Sigmoid colon (tissue), 7 donors: ENCODE data around the gene UBE2E1. TPM values are rescaled to one million over a fixed set of nuclear protein-coding genes. Genes with fewer than 3 reads are reported as not detected.

Experiments
- DNase-seq: peaks from one replicate; pipeline ENCODE4 v3.0.0-alpha.2; 2019
- H3K27ac ChIP-seq, 4 donors: fragments of 200-600 bp; sonication (generic); one replicate each; pipeline ENCODE4 v1.5.1; 2016 to 2019; ENCODE audit warnings: mild to moderate bottlenecking in 1 of 4
- H3K27me3 ChIP-seq, 3 donors: fragments of 200-600 bp; sonication (generic); one replicate each; pipeline ENCODE4 v1.5.1; 2019; ENCODE audit warnings: mild to moderate bottlenecking in 1 of 3
- H3K36me3 ChIP-seq, 4 donors: fragments of 200-600 bp; sonication (generic); one replicate each; pipeline ENCODE4 v1.5.1; 2016 to 2019
- H3K4me1 ChIP-seq, 4 donors: fragments of 200-600 bp; sonication (generic); one replicate each; pipeline ENCODE4 v1.5.1; 2017 to 2019
- H3K4me3 ChIP-seq, 4 donors: fragments of 200-600 bp; sonication (generic); one replicate each; pipeline ENCODE4 v1.5.1; 2017 to 2019; ENCODE audit warnings: mild to moderate bottlenecking in 2 of 4, moderate library complexity in 1 of 4
- H3K9me3 ChIP-seq, 4 donors: fragments of 200-600 bp in 3 of 4; sonication (generic) in 3 of 4; one replicate each; pipeline versions ENCODE4 v1.5.1 to v1.6.1; 2013 to 2019
- EP300 ChIP-seq, 4 donors: sonication (generic); formaldehyde crosslinking; IDR thresholded peaks; one replicate each; pipeline ENCODE4 v1.6.1; 2017; ENCODE audit warnings: antibody characterized with exemption in 4 of 4
- POLR2A ChIP-seq, 2 donors: fragments of 450-650 bp; IDR thresholded peaks; one replicate each; pipeline ENCODE4 v1.6.1; 2016; ENCODE audit warnings: antibody characterized with exemption in 2 of 2, mild to moderate bottlenecking in 2 of 2, moderate library complexity in 2 of 2
- POLR2AphosphoS5 ChIP-seq, 4 donors: sonication (generic); formaldehyde crosslinking; IDR thresholded peaks; one replicate each; pipeline ENCODE4 v1.6.1; 2017; ENCODE audit warnings: antibody characterized with exemption in 4 of 4
- WGBS, 2 donors: extraction: QIAGEN DNeasy Blood & Tissue Kit; methylation state at CpG; one replicate each; pipeline ENCODE4 v1.1.7; 2013; 5-methylcytosine and 5-hydroxymethylcytosine counted together
- intact Hi-C: fragments of 100-400 bp; cut with DNase I; formaldehyde crosslinking; loops from one replicate; pipeline ENCODE4 v1.15.1; 2023
- polyA plus RNA-seq, 3 donors: library from polyadenylated mRNA; stranded (reverse); fragments of 200-250 nt; gene quantifications; one replicate each; pipeline ENCODE4 v1.2.3, GENCODE V29; 2013
- total RNA-seq, 4 donors: library from RNA; depleted of rRNA; stranded (reverse); fragments of >200 nt; gene quantifications; one replicate each; pipeline ENCODE4 v1.1.0, GENCODE V29; 2016
- TF ChIP-seq, protein P1 (sequence below), 4 experiments: fragments of 450-650 bp in 3 of 4; fragments of 200-600 bp in 1 of 4; IDR thresholded peaks; one replicate each; pipeline ENCODE4 v1.5.1; 2016 to 2019; ENCODE audit warnings: antibody characterized with exemption in 4 of 4, mild to moderate bottlenecking in 3 of 4, moderate library complexity in 2 of 4
- donor health status: healthy with polysubstance abuse.
- donor health status: Bipolar disorder and iron deficiency.
- donor health status: healthy.

UBE2E1 gene
- total and polyA plus RNA-seq, 7 donors, result 61.4 to 145 (median 96.4) TPM

GRCh38 chr3:23829242-23829934 lies 23.6 kb downstream of the UBE2E1 start:
- Histone ChIP-seq H3K27me3 (no peaks in the 10 kb centered on the region), H3K9me3 (no peaks in the 10 kb centered on the region), H3K27ac (no peak overlapping the region), H3K4me3 (no peak overlapping the region), H3K4me1 (peaks cover 0 to 46% (median 17%) of the 10 kb centered on the region in 4 donors), H3K36me3 (no peaks in the 10 kb centered on the region)
- intact Hi-C loops, result no loop called here
- TF ChIP-seq POLR2A (IDR thresholded peaks at IDR 0.05) (no peak), EP300 (IDR thresholded peaks at IDR 0.05) (no peak), POLR2AphosphoS5 (IDR thresholded peaks at IDR 0.05) (no peak)
- TF ChIP-seq, protein P1, sequence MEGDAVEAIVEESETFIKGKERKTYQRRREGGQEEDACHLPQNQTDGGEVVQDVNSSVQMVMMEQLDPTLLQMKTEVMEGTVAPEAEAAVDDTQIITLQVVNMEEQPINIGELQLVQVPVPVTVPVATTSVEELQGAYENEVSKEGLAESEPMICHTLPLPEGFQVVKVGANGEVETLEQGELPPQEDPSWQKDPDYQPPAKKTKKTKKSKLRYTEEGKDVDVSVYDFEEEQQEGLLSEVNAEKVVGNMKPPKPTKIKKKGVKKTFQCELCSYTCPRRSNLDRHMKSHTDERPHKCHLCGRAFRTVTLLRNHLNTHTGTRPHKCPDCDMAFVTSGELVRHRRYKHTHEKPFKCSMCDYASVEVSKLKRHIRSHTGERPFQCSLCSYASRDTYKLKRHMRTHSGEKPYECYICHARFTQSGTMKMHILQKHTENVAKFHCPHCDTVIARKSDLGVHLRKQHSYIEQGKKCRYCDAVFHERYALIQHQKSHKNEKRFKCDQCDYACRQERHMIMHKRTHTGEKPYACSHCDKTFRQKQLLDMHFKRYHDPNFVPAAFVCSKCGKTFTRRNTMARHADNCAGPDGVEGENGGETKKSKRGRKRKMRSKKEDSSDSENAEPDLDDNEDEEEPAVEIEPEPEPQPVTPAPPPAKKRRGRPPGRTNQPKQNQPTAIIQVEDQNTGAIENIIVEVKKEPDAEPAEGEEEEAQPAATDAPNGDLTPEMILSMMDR (IDR thresholded peaks at IDR 0.05), result no peak
- whole genome bisulfite sequencing, 2 donors, result 66 to 72% methylated on average over 5 of the region's 5 CpGs
- DNase-seq, result no peak

DNA sequence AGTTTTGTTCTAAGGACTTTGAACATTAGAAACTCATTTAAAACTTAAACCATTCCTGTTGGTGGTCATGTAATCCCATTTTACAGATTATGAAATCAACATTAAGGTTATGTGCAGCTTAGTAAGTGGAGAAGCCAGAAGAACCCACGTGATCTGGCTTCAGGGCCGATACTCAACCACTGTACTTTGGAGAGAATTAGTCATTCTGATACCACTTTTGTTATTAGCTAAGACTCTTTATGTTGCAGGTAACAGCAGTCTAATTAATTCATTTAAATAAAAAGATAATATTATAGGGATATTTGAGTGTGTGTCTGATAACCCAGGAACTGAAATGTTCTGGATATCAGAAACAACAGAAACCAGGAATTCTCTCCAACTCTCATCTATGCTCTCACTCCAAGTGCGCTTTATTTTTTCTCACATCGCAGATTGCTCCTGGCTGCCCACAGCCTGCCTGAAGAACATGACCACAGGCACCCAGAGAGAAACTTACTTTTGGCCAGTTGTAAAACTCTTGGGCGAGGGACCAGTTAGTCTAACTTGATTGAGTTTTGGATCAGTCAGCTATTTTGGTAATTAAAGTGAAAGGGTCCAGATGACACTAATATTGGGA lies 25.2 kb downstream of the UBE2E1 start:
- WGBS, 2 donors, result 80 to 86% methylated on average over 5 of the region's 5 CpGs
- Histone ChIP-seq H3K36me3 (no peaks in the 10 kb centered on the region), H3K27me3 (no peaks in the 10 kb centered on the region), H3K4me3 (no peak overlapping the region), H3K27ac (no peak overlapping the region), H3K4me1 (peaks cover 0 to 43% (median 17%) of the 10 kb centered on the region in 4 donors), H3K9me3 (no peaks in the 10 kb centered on the region)
- TF ChIP-seq EP300 (IDR thresholded peaks at IDR 0.05) (no peak), POLR2A (IDR thresholded peaks at IDR 0.05) (no peak), POLR2AphosphoS5 (IDR thresholded peaks at IDR 0.05) (no peak)
- TF ChIP-seq, protein P1 (IDR thresholded peaks at IDR 0.05), result no peak
- intact Hi-C loops, result no loop called here
- DNase-seq, result no peak

DNA sequence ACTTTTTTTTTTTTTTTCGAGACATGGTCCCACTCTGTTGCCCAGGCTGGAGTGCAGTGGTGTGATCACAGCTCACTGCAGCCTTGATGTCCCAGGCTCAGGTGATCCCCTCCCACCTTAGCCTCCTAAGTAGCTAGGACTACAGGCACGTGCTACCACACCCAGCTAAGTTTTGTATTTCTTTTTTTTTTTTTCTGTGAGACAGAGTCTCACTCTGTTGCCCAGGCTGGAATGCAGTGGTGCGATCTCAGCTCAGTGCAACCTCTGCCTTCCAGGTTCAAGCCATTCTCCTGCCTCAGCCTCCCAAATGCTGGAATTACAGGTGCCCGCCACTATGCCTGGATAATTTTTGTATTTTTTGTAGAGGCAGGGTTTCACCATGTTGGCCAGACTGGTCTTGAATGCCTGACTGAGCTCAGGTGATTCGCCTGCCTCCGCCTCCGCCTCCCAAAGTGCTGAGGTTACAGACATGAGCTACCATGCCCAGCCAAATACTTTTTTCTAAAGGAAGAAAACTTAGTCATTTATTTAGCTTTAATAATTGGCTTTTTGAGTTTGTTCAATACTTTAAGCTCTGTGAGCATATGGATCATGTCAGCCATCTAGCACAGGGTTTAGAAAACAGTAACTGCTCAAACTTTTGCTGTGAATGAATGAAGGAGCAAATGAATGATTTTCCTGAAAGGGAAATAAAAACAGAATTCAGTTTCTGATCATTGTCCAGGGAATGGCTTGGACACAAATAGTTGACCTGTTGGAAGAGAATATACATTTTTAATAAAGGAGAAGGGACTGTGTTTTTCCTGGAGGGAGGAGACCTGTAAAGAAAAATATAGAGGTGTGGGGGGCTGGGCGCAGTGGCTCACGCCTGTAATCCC lies 26.0 kb downstream of the UBE2E1 start:
- peaks cover 0 to 43% (median 18%) of the 10 kb centered on the region in 4 donors for H3K4me1 ChIP-seq
- H3K36me3 ChIP-seq, result no peaks in the 10 kb centered on the region
- intact Hi-C loops, result no loop called here
- 89 to 91% methylated on average over 9 of the region's 9 CpGs for WGBS, 2 donors
- no peaks in the 10 kb centered on the region for H3K9me3 ChIP-seq
- no peak overlapping the region for H3K4me3 ChIP-seq
- H3K27me3 ChIP-seq, result no peaks in the 10 kb centered on the region
- no peak for DNase-seq
- H3K27ac ChIP-seq, result no peak overlapping the region
- TF ChIP-seq POLR2AphosphoS5 (IDR thresholded peaks at IDR 0.05) (no peak), EP300 (IDR thresholded peaks at IDR 0.05) (no peak), POLR2A (IDR thresholded peaks at IDR 0.05) (no peak)
- TF ChIP-seq, protein P1 (IDR thresholded peaks at IDR 0.05), result no peak

- Histone ChIP-seq H3K4me3 (no peak overlapping the region), H3K9me3 (no peaks in the 10 kb centered on the region), H3K27me3 (no peaks in the 10 kb centered on the region), H3K27ac (no peak overlapping the region), H3K36me3 (no peaks in the 10 kb centered on the region), H3K4me1 (peaks cover 0 to 44% (median 24%) of the 10 kb centered on the region in 4 donors)
- TF ChIP-seq EP300 (IDR thresholded peaks at IDR 0.05), result no peak
- TF ChIP-seq POLR2A (IDR thresholded peaks at IDR 0.05), result no peak
- TF ChIP-seq, protein P1 (IDR thresholded peaks at IDR 0.05), result no peak
- no peak for TF ChIP-seq POLR2AphosphoS5 (IDR thresholded peaks at IDR 0.05)
- intact Hi-C loops, result no loop called here
- DNase-seq, result no peak
- 96 to 98% methylated on average over 10 of the region's 10 CpGs for WGBS, 2 donors
These were observed 26.8 kb downstream of the UBE2E1 start for GRCh38 chr3:23832523-23832922.
